Endothelial cell of umbilical vein (primary cell): Measurements from ENCODE around the gene SHOC2. TPM values are rescaled to one million over a fixed set of nuclear protein-coding genes. Genes with fewer than 3 reads are reported as not detected.

Source experiments
- BruUV-seq: library from RNA; stranded (reverse); fragments of 400-500 nt; replicated peaks from 2 replicates; lab custom pipeline; 2021; lab: Mats Ljungman, UMichigan
- CTCF ChIA-PET: fragments of 300-600, 350-600 bp; sonication (Branson Sonifier 250); formaldehyde crosslinking; loops from one replicate; lab custom pipeline; 2021; ENCODE audit warnings: antibody characterized with exemption, inconsistent platforms; lab: Charles Lee
- POLR2A ChIA-PET: fragments of 300-600, 350-600 bp; sonication (Branson Sonifier 250); formaldehyde crosslinking; loops from one replicate; lab custom pipeline; 2021; ENCODE audit warnings: antibody characterized with exemption, inconsistent platforms; lab: Charles Lee
- DNase-seq: peaks from one replicate; pipeline ENCODE4 v3.0.0-alpha.2; 2011; ENCODE audit warnings: low read depth, low spot score
- FAIRE-seq: peaks from 2 replicates; lab custom pipeline; 2011; peaks lifted over from hg19 to GRCh38; lab: Jason Lieb, UNC
- H2AFZ ChIP-seq: 2 replicates; pipeline ENCODE4 v1.6.0; 2012; ENCODE audit warnings: low read depth, low read length, control low read depth, inconsistent platforms
- H3K27ac ChIP-seq: 2 replicates; pipeline ENCODE4 v1.5.1; 2011; ENCODE audit warnings: low read depth, mild to moderate bottlenecking, control low read depth, low read length, moderate library complexity; ENCODE audit not compliant: insufficient read depth
- H3K27me3 ChIP-seq, 2 experiments: 2 replicates each; pipeline versions ENCODE4 v1.6.0 to v1.6.1; 2011; ENCODE audit warnings: low read length in 2 of 2, mixed read lengths in 1 of 2; ENCODE audit not compliant: control insufficient read depth in 2 of 2, insufficient read depth in 2 of 2
- H3K36me3 ChIP-seq, 2 experiments: 2 replicates in 1 of 2; 3 replicates in 1 of 2; pipeline ENCODE4 v1.5.1; 2011; ENCODE audit warnings: low read length in 2 of 2, mild to moderate bottlenecking in 1 of 2, moderate library complexity in 1 of 2; ENCODE audit not compliant: control insufficient read depth in 2 of 2, insufficient read depth in 2 of 2; ENCODE audit errors: extremely low read depth in 1 of 2
- H3K4me1 ChIP-seq: 3 replicates; pipeline ENCODE4 v1.5.1; 2011; ENCODE audit warnings: mild to moderate bottlenecking, low read length; ENCODE audit not compliant: control insufficient read depth, insufficient read depth; ENCODE audit errors: extremely low read depth
- H3K4me2 ChIP-seq: 2 replicates; pipeline ENCODE4 v1.6.1; 2011; ENCODE audit warnings: low read length, control low read depth, mixed read lengths; ENCODE audit not compliant: insufficient read depth
- H3K4me3 ChIP-seq, 3 experiments: fragments of 200-600 bp in 1 of 3; sonication (generic), shearing (Covaris generic) in 1 of 3; replicated peaks in 1 of 3; 2 replicates each; pipeline ENCODE4 v1.5.1; 2011 to 2016; ENCODE audit warnings: control low read depth in 3 of 3, low read length in 3 of 3, mild to moderate bottlenecking in 2 of 3, inconsistent platforms in 1 of 3, low read depth in 1 of 3, moderate library complexity in 1 of 3; ENCODE audit not compliant: insufficient read depth in 1 of 3
- H3K79me2 ChIP-seq: 2 replicates; pipeline ENCODE4 v1.6.0; 2012; ENCODE audit warnings: low read length, inconsistent platforms; ENCODE audit not compliant: control insufficient read depth, insufficient read depth
- H3K9ac ChIP-seq: replicated peaks from 2 replicates; pipeline ENCODE3; 2011; ENCODE audit warnings: low read length, control low read depth; ENCODE audit not compliant: insufficient read depth; ENCODE audit errors: extremely low read depth
- H3K9me1 ChIP-seq: replicated peaks from 3 replicates; pipeline ENCODE4 v1.6.0; 2011; ENCODE audit warnings: mild to moderate bottlenecking, low read length; ENCODE audit not compliant: control insufficient read depth, insufficient read depth; ENCODE audit errors: extremely low read depth
- H3K9me3 ChIP-seq: replicated peaks from 2 replicates; pipeline ENCODE4 v1.5.1; 2012; ENCODE audit warnings: low read length, inconsistent platforms; ENCODE audit not compliant: control insufficient read depth, insufficient read depth
- H4K20me1 ChIP-seq: replicated peaks from 2 replicates; pipeline ENCODE3; 2011; ENCODE audit warnings: mild to moderate bottlenecking, low read length; ENCODE audit not compliant: control insufficient read depth, insufficient read depth; ENCODE audit errors: extremely low read depth
- EZH2 ChIP-seq: IDR thresholded peaks from 2 replicates; pipeline ENCODE4 v1.6.1; 2012; ENCODE audit warnings: borderline replicate concordance, low read depth, mild to moderate bottlenecking, moderate library complexity, low read length, inconsistent platforms; ENCODE audit not compliant: severe bottlenecking
- FOS ChIP-seq: IDR thresholded peaks from 2 replicates; pipeline ENCODE4 v1.6.1; 2011; ENCODE audit warnings: mild to moderate bottlenecking, low read length, moderate library complexity, borderline replicate concordance; ENCODE audit not compliant: insufficient read depth
- JUN ChIP-seq: IDR thresholded peaks from 2 replicates; pipeline ENCODE4 v1.6.1; 2011; ENCODE audit warnings: borderline replicate concordance, low read depth; ENCODE audit not compliant: insufficient read length, insufficient read depth
- POLR2A ChIP-seq: IDR thresholded peaks from 2 replicates; pipeline ENCODE4 v1.6.1; 2012; ENCODE audit warnings: low read depth, mild to moderate bottlenecking, control low read depth, low read length
- POLR2AphosphoS5 ChIP-seq: IDR thresholded peaks from 2 replicates; pipeline ENCODE4 v1.6.1; 2012; ENCODE audit warnings: low read depth, mild to moderate bottlenecking, control low read depth, low read length, moderate library complexity; ENCODE audit not compliant: insufficient read depth
- dilution Hi-C: fragments of 300-500 bp; cut with MboI; formaldehyde crosslinking; loops from one replicate; pipeline ENCODE4 v1.15.0; 2019; ENCODE audit warnings: low sequenced_read_pairs; ENCODE audit not compliant: extremely low pct_ligation_motif_present
- intact Hi-C: fragments of 100-400 bp; cut with micrococcal nuclease; formaldehyde crosslinking; loops from one replicate; pipeline ENCODE4 v1.10.0; 2022
- polyA plus RNA-seq, 4 experiments: library from polyadenylated mRNA; depleted of rRNA in 3 of 4; stranded (reverse) in 3 of 4; unstranded in 1 of 4; fragments of >200 nt; gene quantifications; 2 replicates each; pipeline versions ENCODE4 v1.2.1 to v1.2.3, GENCODE V29; 2011 to 2012; ENCODE audit warnings: missing spikeins in 1 of 4
- total RNA-seq: library from RNA; stranded (reverse); gene quantifications from 2 replicates; pipeline ENCODE4 v1.2.3, GENCODE V29; 2021
- TF ChIP-seq, protein P1 (sequence below): IDR thresholded peaks from 2 replicates; pipeline ENCODE4 v1.6.1; 2011; ENCODE audit not compliant: insufficient read depth, insufficient read length
- TF ChIP-seq, protein P2 (sequence below), 2 donors: IDR thresholded peaks; 1 replicate in 1 of 2; 2 replicates in 1 of 2; pipeline ENCODE4 v1.5.1; 2011; ENCODE audit warnings: low read length in 2 of 2, mild to moderate bottlenecking in 2 of 2, moderate library complexity in 2 of 2, control low read depth in 1 of 2, inconsistent platforms in 1 of 2, low read depth in 1 of 2; ENCODE audit not compliant: insufficient read depth in 1 of 2; ENCODE audit errors: extremely low read depth in 1 of 2

Gene SHOC2
- total and polyA plus RNA-seq, 2 donors (not counting 3 experiments of a cell fraction or from before 2014, with no cell fraction given), result 13.0 to 37.1 TPM

DNA sequence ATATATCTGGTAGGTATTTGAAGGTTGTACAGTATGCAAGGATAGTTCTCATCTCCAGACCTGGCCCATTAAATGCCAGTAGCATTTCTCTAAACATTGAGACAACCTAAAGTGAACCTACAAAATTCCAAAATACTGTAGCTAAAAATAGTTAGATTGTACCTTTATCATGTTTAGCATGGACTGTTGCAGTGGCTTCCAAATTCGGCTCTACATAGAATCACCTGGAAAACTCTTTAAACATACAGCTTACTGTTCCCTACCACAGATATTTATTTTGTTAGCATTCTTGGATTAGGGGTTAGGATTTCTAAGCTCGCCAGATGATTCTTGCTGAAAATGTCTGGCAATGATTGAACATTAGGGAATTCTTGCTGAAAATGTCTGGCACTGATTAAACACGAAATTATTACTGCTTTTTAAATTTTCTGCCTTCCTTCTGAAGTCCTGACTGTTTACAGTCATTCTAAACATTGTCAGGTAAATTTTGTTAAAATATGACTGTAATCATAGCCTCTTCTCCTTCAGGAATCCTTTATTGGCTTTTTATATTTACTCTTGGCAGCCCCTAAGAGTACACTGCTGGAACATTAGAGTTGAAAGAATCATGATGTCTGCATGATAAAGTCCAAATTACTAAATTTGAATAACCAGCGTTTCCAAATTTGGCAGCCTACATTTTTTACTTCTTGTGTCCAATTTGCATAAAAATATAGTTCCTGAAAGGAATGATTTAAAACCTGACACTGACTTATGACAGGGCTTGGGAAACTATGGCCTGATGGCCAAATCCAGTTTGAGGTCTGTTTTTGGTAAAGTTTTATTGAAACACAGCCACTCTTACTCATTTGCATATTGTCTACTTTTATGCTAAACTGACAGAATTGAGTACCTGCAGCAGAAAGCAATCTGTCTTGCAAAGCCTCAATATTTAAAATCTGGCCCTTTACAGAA, 40.3 kb downstream of the SHOC2 start:
- Histone ChIP-seq H3K79me2 (peaks cover 70% of the 10 kb centered on the region), H3K9me1 (no peaks in the 10 kb centered on the region), H4K20me1 (peaks cover 3% of the 10 kb centered on the region), H2AFZ (no peak overlapping the region), H3K36me3 (no peaks in the 10 kb centered on the region), H3K27me3 (no peaks in the 10 kb centered on the region), H3K4me1 (no peaks in the 10 kb centered on the region), H3K4me3 (no peak overlapping the region), H3K9ac (no peak overlapping the region), H3K9me3 (no peaks in the 10 kb centered on the region), H3K4me2 (no peak overlapping the region), H3K27ac (no peak overlapping the region)
- TF ChIP-seq EZH2 (no peak), JUN (no peak), POLR2AphosphoS5 (no peak), POLR2A (no peak), FOS (no peak)
- TF ChIP-seq, protein P1, sequence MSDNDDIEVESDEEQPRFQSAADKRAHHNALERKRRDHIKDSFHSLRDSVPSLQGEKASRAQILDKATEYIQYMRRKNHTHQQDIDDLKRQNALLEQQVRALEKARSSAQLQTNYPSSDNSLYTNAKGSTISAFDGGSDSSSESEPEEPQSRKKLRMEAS, result no peak
- TF ChIP-seq, protein P2, sequence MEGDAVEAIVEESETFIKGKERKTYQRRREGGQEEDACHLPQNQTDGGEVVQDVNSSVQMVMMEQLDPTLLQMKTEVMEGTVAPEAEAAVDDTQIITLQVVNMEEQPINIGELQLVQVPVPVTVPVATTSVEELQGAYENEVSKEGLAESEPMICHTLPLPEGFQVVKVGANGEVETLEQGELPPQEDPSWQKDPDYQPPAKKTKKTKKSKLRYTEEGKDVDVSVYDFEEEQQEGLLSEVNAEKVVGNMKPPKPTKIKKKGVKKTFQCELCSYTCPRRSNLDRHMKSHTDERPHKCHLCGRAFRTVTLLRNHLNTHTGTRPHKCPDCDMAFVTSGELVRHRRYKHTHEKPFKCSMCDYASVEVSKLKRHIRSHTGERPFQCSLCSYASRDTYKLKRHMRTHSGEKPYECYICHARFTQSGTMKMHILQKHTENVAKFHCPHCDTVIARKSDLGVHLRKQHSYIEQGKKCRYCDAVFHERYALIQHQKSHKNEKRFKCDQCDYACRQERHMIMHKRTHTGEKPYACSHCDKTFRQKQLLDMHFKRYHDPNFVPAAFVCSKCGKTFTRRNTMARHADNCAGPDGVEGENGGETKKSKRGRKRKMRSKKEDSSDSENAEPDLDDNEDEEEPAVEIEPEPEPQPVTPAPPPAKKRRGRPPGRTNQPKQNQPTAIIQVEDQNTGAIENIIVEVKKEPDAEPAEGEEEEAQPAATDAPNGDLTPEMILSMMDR (IDR thresholded peaks at IDR 0.05; ENCODE audit: extremely low read depth in 1 of 2, insufficient read depth in 1 of 2, low read depth in 1 of 2, low read length in 2 of 2), result no peak
- ChIA-PET CTCF (no interaction called here), POLR2A (no interaction called here)
- no peak for FAIRE-seq
- no TSS peak for BruUV-seq
- intact Hi-C loops (no loop called here), dilution Hi-C loops (no loop called here)
- no peak for DNase-seq
